ENCODE measurements around the gene ASF1B. TPM values are rescaled to one million over a fixed set of nuclear protein-coding genes. Genes with fewer than 3 reads are reported as not detected.

The ASF1B gene
- total and polyA plus RNA-seq, 2 experiments from 2014 or later, result 21.8 to 27.5 TPM

DNA sequence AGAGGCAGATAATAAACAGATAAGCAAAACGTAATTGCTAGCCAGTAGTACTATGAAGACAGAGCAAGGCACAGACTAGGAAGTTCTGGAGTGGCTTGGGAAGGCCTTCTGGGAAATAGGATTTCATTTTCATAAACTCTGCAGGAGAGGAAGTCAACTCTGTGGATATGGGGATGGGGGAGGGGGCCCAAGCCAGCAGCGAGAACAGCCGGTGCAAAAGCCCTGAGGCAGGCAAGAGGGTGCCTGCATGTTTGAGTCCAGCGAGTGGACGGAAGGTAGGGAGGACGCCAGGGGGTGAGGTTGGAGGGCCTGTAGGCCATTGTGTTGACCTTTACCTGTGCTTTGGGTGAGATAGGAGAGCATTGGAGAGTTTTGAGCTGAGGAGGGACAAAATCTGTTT lies 9.0 kb upstream of the ASF1B start:
- Histone ChIP-seq H3K4me1 (ENCODE audit: low read depth) (peaks cover 18% of the 10 kb centered on the region), H3K36me3 (no peaks in the 10 kb centered on the region), H3K4me3 (no peak overlapping the region), H3K27ac (no peak overlapping the region), H3K9me3 (ENCODE audit: low read depth) (no peaks in the 10 kb centered on the region), H3K27me3 (no peaks in the 10 kb centered on the region)
- DNase-seq (ENCODE audit: low read depth in 1 of 2, low spot score in 1 of 2), result no peak
- TF ChIP-seq, protein P1, sequence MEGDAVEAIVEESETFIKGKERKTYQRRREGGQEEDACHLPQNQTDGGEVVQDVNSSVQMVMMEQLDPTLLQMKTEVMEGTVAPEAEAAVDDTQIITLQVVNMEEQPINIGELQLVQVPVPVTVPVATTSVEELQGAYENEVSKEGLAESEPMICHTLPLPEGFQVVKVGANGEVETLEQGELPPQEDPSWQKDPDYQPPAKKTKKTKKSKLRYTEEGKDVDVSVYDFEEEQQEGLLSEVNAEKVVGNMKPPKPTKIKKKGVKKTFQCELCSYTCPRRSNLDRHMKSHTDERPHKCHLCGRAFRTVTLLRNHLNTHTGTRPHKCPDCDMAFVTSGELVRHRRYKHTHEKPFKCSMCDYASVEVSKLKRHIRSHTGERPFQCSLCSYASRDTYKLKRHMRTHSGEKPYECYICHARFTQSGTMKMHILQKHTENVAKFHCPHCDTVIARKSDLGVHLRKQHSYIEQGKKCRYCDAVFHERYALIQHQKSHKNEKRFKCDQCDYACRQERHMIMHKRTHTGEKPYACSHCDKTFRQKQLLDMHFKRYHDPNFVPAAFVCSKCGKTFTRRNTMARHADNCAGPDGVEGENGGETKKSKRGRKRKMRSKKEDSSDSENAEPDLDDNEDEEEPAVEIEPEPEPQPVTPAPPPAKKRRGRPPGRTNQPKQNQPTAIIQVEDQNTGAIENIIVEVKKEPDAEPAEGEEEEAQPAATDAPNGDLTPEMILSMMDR (IDR thresholded peaks at IDR 0.05; ENCODE audit: low read depth, low read length), result no peak

DNA sequence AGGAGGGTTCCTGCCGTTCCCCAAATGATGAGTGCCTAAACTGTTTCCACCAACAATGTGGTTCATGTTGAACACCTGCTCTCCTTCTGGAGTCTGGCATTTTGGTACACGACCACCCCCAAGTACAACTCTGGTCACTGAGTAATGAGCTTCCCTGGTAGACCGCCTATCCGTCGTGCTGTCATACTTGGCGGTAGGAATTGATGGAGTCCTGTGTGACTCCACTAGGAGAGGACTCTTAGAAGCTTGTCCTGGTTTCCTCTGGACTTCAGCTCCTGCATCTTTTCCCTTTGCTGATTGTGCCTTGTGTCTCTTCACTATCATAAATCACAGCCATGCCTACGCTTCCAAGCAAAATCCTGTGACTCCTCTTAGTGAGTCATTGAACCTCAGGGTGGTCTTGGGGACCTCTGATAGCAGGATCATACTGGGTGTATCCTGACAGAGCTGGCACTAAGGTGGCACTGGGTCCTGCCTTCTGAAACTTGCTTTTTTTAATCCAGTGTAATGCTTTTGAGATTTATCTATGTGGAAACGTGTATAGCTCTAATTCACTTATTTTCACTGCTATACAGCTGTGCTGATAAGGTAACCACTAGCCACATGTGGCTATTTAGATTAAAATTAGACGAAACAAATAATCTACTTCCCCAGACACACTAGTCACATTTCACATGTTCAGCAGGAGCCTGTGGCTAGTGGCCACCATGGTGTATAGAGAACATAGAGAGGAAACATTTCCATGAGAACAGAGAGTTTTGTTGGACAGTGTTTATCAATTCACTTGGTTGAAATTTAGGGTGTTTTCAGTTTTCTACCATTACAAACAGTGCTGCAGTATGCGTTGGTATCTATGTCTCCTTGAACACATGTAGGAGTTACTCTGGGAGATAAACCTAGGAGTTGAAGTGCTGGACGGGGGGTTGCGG lies 6.1 kb upstream of the ASF1B start:
- H3K4me3 ChIP-seq, result no peak overlapping the region
- DNase-seq (ENCODE audit: low read depth in 1 of 2, low spot score in 1 of 2), result no peak

DNA sequence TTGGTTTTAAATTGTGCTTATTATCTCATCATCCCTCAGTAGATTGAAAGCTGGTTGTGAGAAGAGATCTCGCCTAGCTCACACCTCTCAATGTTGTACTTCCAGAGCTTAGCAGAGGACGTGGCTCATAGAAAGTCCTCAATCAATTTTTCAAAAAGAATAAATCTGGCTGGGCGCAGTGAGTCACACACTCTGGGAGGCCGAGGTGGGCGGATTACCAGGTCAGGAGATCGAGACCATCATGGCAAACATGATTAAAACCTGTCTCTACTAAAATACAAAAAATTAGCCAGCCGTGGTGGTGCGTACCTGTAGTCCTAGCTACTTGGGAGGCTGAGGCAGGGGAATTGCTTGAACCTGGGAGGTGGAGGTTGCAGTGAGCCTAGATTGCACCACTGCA lies 4.7 kb upstream of the ASF1B start:
- Histone ChIP-seq H3K4me1 (ENCODE audit: low read depth) (peaks cover 3% of the 10 kb centered on the region), H3K36me3 (no peaks in the 10 kb centered on the region), H3K27ac (no peak overlapping the region)

More for the DNA sequence above, 6.1 kb upstream of the ASF1B start:
- Histone ChIP-seq H3K27ac (no peak overlapping the region), H3K27me3 (no peaks in the 10 kb centered on the region), H3K36me3 (no peaks in the 10 kb centered on the region), H3K4me1 (ENCODE audit: low read depth) (peaks cover 3% of the 10 kb centered on the region), H3K9me3 (ENCODE audit: low read depth) (no peaks in the 10 kb centered on the region)
- TF ChIP-seq, protein P1 (IDR thresholded peaks at IDR 0.05; ENCODE audit: low read depth, low read length), result no peak

DNA sequence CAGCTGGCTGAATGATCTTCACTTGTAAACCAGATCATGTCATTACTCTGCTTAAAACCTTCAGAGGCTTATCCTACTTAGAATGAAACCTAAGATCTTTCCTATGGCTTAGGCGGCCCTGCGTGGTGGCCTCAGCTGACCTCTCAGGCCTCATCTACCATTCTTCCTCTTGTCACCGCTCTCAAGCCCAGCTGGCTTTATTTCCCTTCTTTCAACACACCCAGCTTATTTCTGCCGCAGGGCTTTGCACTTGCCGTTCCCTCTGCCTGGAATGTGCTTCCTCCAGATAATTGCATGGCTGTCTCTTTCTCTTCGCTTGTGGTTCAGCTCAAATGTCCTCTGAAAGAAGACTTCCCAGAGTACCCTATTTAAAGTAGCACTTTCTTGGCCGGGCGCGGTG lies 3.6 kb upstream of the ASF1B start:
- TF ChIP-seq, protein P1 (IDR thresholded peaks at IDR 0.05; ENCODE audit: low read depth, low read length), result no peak
- Histone ChIP-seq H3K4me1 (ENCODE audit: low read depth) (peaks cover 3% of the 10 kb centered on the region), H3K9me3 (ENCODE audit: low read depth) (no peaks in the 10 kb centered on the region), H3K4me3 (no peak overlapping the region), H3K27ac (peak overlapping the region; percentile 10), H3K27me3 (no peaks in the 10 kb centered on the region), H3K36me3 (no peaks in the 10 kb centered on the region)
- peak in 1 of 2 donors; percentile 41 for DNase-seq (ENCODE audit: low read depth in 1 of 2, low spot score in 1 of 2)

More for the DNA sequence above, 4.7 kb upstream of the ASF1B start:
- Histone ChIP-seq H3K9me3 (ENCODE audit: low read depth) (no peaks in the 10 kb centered on the region), H3K4me3 (no peak overlapping the region), H3K27me3 (no peaks in the 10 kb centered on the region)
- DNase-seq (ENCODE audit: low read depth in 1 of 2, low spot score in 1 of 2), result no peak
- TF ChIP-seq, protein P1 (IDR thresholded peaks at IDR 0.05; ENCODE audit: low read depth, low read length), result no peak

DNA sequence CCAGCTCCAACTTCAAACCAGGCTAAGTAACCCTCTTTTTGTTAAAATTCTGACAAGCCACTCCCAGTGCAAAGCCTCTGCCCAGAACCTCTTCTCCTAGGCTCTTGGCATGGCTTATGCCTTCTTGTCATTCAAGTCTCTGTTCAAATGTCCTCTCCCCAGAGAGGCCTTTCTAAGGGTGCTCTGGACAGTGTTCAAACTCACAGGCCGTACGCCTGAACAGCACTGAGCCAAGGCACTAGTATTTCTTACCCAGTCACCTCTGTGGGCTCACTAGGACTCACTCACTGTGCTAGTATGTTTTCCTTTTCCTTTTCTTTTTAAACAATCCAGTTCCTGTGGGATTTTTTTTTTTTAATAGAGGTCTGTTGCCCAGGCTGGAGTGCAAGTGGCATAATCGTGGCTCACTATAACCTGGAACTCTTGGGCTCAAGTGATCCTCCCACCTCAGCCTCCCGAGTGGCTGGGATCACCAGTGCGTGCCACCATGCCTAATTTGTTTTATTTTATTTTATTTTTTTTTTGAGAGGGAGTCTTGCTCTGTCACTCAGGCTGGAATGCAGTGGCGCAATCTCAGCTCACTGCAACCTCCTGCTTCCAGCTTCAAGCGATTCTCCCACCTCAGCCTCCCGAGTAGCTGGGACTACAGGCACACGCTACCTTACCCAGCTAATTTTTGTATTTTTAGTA lies 2.3 kb upstream of the ASF1B start:
- Histone ChIP-seq H3K36me3 (no peaks in the 10 kb centered on the region), H3K4me1 (ENCODE audit: low read depth) (peaks cover 3% of the 10 kb centered on the region), H3K4me3 (no peak overlapping the region), H3K27ac (peak overlapping the region; percentile 91), H3K9me3 (ENCODE audit: low read depth) (no peaks in the 10 kb centered on the region), H3K27me3 (no peaks in the 10 kb centered on the region)
- TF ChIP-seq, protein P1 (IDR thresholded peaks at IDR 0.05; ENCODE audit: low read depth, low read length), result no peak
- DNase-seq (ENCODE audit: low read depth in 1 of 2, low spot score in 1 of 2), result peak; percentile 39 to 44

Data from cardiac muscle cell (in vitro differentiated cells and primary cell).